Astrocyte (in vitro differentiated cells and primary cell): ENCODE results near the gene CDH22. TPM values are rescaled to one million over a fixed set of nuclear protein-coding genes. Genes with fewer than 3 reads are reported as not detected.

Experiments used
- DNase-seq: peaks from one replicate; pipeline ENCODE4 v3.0.0-alpha.2; 2010; ENCODE audit warnings: low read depth
- FAIRE-seq: peaks from 2 replicates; lab custom pipeline; 2011; peaks lifted over from hg19 to GRCh38; lab: Jason Lieb, UNC
- H2AFZ ChIP-seq: 2 replicates; pipeline ENCODE4 v1.6.0; 2012; ENCODE audit warnings: low read depth, low read length, inconsistent platforms
- H3K27ac ChIP-seq: 2 replicates; pipeline ENCODE4 v1.5.1; 2011; ENCODE audit warnings: low read depth, low read length, inconsistent platforms
- H3K27me3 ChIP-seq: 2 replicates; pipeline ENCODE4 v1.6.0; 2011; ENCODE audit warnings: low read length, inconsistent platforms; ENCODE audit not compliant: insufficient read depth
- H3K36me3 ChIP-seq: 2 replicates; pipeline ENCODE4 v1.5.1; 2011; ENCODE audit warnings: low read length, inconsistent platforms; ENCODE audit not compliant: insufficient read depth
- H3K4me1 ChIP-seq: 2 replicates; pipeline ENCODE4 v1.5.1; 2011; ENCODE audit warnings: low read length, inconsistent platforms; ENCODE audit not compliant: insufficient read depth
- H3K4me2 ChIP-seq: 2 replicates; pipeline ENCODE4 v1.6.0; 2012; ENCODE audit warnings: low read length, inconsistent platforms
- H3K4me3 ChIP-seq: 2 replicates; pipeline ENCODE4 v1.5.1; 2011; ENCODE audit warnings: low read depth, mild to moderate bottlenecking, low read length, inconsistent platforms; ENCODE audit not compliant: insufficient read depth
- H3K79me2 ChIP-seq: 2 replicates; pipeline ENCODE4 v1.6.0; 2012; ENCODE audit warnings: mild to moderate bottlenecking, low read length, inconsistent platforms; ENCODE audit not compliant: insufficient read depth
- H3K9ac ChIP-seq: 2 replicates; pipeline ENCODE4 v1.6.0; 2012; ENCODE audit warnings: mild to moderate bottlenecking, low read length, inconsistent platforms
- H3K9me3 ChIP-seq: 2 replicates; pipeline ENCODE4 v1.5.1; 2012; ENCODE audit warnings: low read depth, mild to moderate bottlenecking, low read length, inconsistent platforms; ENCODE audit not compliant: insufficient read depth
- H4K20me1 ChIP-seq: 2 replicates; pipeline ENCODE4 v1.6.0; 2012; ENCODE audit warnings: low read length, inconsistent platforms; ENCODE audit not compliant: insufficient read depth
- H3K27ac Mint-ChIP-seq: one replicate; pipeline ENCODE4 v1.8.0; 2021; ENCODE audit warnings: mild to moderate bottlenecking, mixed read lengths; ENCODE audit not compliant: unreplicated experiment
- H3K27me3 Mint-ChIP-seq: one replicate; pipeline ENCODE4 v1.8.0; 2021; ENCODE audit warnings: low read depth, mixed read lengths; ENCODE audit not compliant: unreplicated experiment
- H3K36me3 Mint-ChIP-seq: one replicate; pipeline ENCODE4 v1.8.0; 2021; ENCODE audit warnings: low read depth, mixed read lengths; ENCODE audit not compliant: unreplicated experiment
- H3K4me1 Mint-ChIP-seq: one replicate; pipeline ENCODE4 v1.8.0; 2021; ENCODE audit warnings: low read depth, mixed read lengths; ENCODE audit not compliant: unreplicated experiment
- H3K4me3 Mint-ChIP-seq: one replicate; pipeline ENCODE4 v1.8.0; 2021; ENCODE audit warnings: mild to moderate bottlenecking, moderate library complexity, mixed read lengths; ENCODE audit not compliant: unreplicated experiment
- H3K9me3 Mint-ChIP-seq: one replicate; pipeline ENCODE4 v1.8.0; 2021; ENCODE audit warnings: mild to moderate bottlenecking, mixed read lengths; ENCODE audit not compliant: unreplicated experiment
- CTCF ChIP-seq: IDR thresholded peaks from 2 replicates; pipeline ENCODE4 v1.5.1; 2011; ENCODE audit warnings: low read depth, mild to moderate bottlenecking, inconsistent platforms, low read length, moderate library complexity; ENCODE audit not compliant: insufficient read depth
- EZH2 ChIP-seq: IDR thresholded peaks from 2 replicates; pipeline ENCODE4 v1.6.1; 2012; ENCODE audit warnings: mild to moderate bottlenecking, low read length, inconsistent platforms; ENCODE audit not compliant: insufficient read depth
- total RNA-seq: library from RNA; stranded (reverse); gene quantifications from 2 replicates; pipeline ENCODE4 v1.2.1, GENCODE V29; 2021

The CDH22 gene
- total RNA-seq, 1 donor from 2014 or later = not detected

- Histone ChIP-seq H3K4me2 (no peak overlapping the region), H3K27me3 (peaks cover 32% of the 10 kb centered on the region), H3K36me3 (no peaks in the 10 kb centered on the region), H3K9me3 (no peaks in the 10 kb centered on the region), H4K20me1 (no peaks in the 10 kb centered on the region), H3K9ac (no peak overlapping the region), H3K79me2 (no peaks in the 10 kb centered on the region), H3K4me1 (peaks cover 22% of the 10 kb centered on the region), H3K4me3 (no peak overlapping the region), H2AFZ (no peak overlapping the region), H3K27ac (no peak overlapping the region)
- Mint-ChIP-seq H3K27me3 (peaks cover 17% of the 10 kb centered on the region), H3K4me3 (no peak overlapping the region), H3K4me1 (peaks cover 29% of the 10 kb centered on the region), H3K36me3 (peaks cover 11% of the 10 kb centered on the region), H3K9me3 (peaks cover 3% of the 10 kb centered on the region), H3K27ac (no peak overlapping the region)
- TF ChIP-seq CTCF (no peak), EZH2 (no peak)
- FAIRE-seq (no peak), DNase-seq (no peak)
These were observed 38.5 kb upstream of the CDH22 start for GRCh38 chr20:46346770-46347169.

GRCh38 chr20:46344488-46345162 is 36.3 kb upstream of the CDH22 start:
- Histone ChIP-seq H3K36me3 (no peaks in the 10 kb centered on the region), H3K27ac (no peak overlapping the region), H2AFZ (no peak overlapping the region), H3K4me2 (no peak overlapping the region), H3K4me1 (peaks cover 1% of the 10 kb centered on the region), H3K4me3 (no peak overlapping the region), H3K9me3 (no peaks in the 10 kb centered on the region), H3K79me2 (no peaks in the 10 kb centered on the region), H3K9ac (no peak overlapping the region), H3K27me3 (peaks cover 45% of the 10 kb centered on the region), H4K20me1 (no peaks in the 10 kb centered on the region)
- FAIRE-seq = no peak
- no peak for TF ChIP-seq EZH2
- no peak for TF ChIP-seq CTCF
- H3K27ac Mint-ChIP-seq = no peak overlapping the region
- peaks cover 13% of the 10 kb centered on the region for H3K4me1 Mint-ChIP-seq
- H3K27me3 Mint-ChIP-seq = peaks cover 30% of the 10 kb centered on the region
- no peak for DNase-seq
- peaks cover 3% of the 10 kb centered on the region for H3K9me3 Mint-ChIP-seq
- H3K36me3 Mint-ChIP-seq = peaks cover 9% of the 10 kb centered on the region
- H3K4me3 Mint-ChIP-seq = no peak overlapping the region

GRCh38 chr20:46343975-46344357 is 35.7 kb upstream of the CDH22 start:
- no peak for TF ChIP-seq CTCF
- no peak for TF ChIP-seq EZH2
- H3K27ac Mint-ChIP-seq = no peak overlapping the region
- no peak overlapping the region for H3K4me3 Mint-ChIP-seq
- peaks cover 3% of the 10 kb centered on the region for H3K9me3 Mint-ChIP-seq
- Histone ChIP-seq H3K27me3 (peaks cover 49% of the 10 kb centered on the region), H4K20me1 (no peaks in the 10 kb centered on the region), H3K79me2 (no peaks in the 10 kb centered on the region), H2AFZ (no peak overlapping the region), H3K4me3 (no peak overlapping the region), H3K9ac (no peak overlapping the region), H3K4me1 (no peaks in the 10 kb centered on the region), H3K27ac (no peak overlapping the region), H3K9me3 (no peaks in the 10 kb centered on the region), H3K4me2 (no peak overlapping the region), H3K36me3 (no peaks in the 10 kb centered on the region)
- peaks cover 37% of the 10 kb centered on the region for H3K27me3 Mint-ChIP-seq
- peaks cover 7% of the 10 kb centered on the region for H3K4me1 Mint-ChIP-seq
- peaks cover 8% of the 10 kb centered on the region for H3K36me3 Mint-ChIP-seq
- no peak for FAIRE-seq
- no peak for DNase-seq
